Measurements from ENCODE around the gene KANK3. TPM values are rescaled to one million over a fixed set of nuclear protein-coding genes. Genes with fewer than 3 reads are reported as not detected.

Gene KANK3
- total RNA-seq, 1 donor from 2014 or later = 2.9 TPM

- H3K4me3 ChIP-seq (ENCODE audit: insufficient read depth, low read depth, low read length) = no peak overlapping the region
- H3K9me3 Mint-ChIP-seq (ENCODE audit: unreplicated experiment) = peaks cover 7% of the 10 kb centered on the region
- peaks cover 5% of the 10 kb centered on the region for H3K9me3 ChIP-seq (ENCODE audit: insufficient read depth, low read depth, low read length)
- H3K4me3 Mint-ChIP-seq (ENCODE audit: unreplicated experiment) = no peak overlapping the region
- peaks cover 12% of the 10 kb centered on the region for H3K27me3 Mint-ChIP-seq (ENCODE audit: low read depth, unreplicated experiment)
- FAIRE-seq (no peak), DNase-seq (ENCODE audit: low read depth) (no peak)
- peaks cover 34% of the 10 kb centered on the region for H3K79me2 ChIP-seq (ENCODE audit: insufficient read depth, low read length)
- H3K4me1 ChIP-seq (ENCODE audit: insufficient read depth, low read length) = peaks cover 16% of the 10 kb centered on the region
- no peak overlapping the region for H3K27ac ChIP-seq (ENCODE audit: low read depth, low read length)
- no peak overlapping the region for H2AFZ ChIP-seq (ENCODE audit: low read depth, low read length)
- no peaks in the 10 kb centered on the region for H3K27me3 ChIP-seq (ENCODE audit: insufficient read depth, low read length)
- H3K27ac Mint-ChIP-seq (ENCODE audit: unreplicated experiment) = no peak overlapping the region
- TF ChIP-seq EZH2 (IDR thresholded peaks at IDR 0.05; ENCODE audit: insufficient read depth, low read length) (no peak), CTCF (IDR thresholded peaks at IDR 0.05; ENCODE audit: insufficient read depth, low read depth, low read length) (no peak)
- H3K9ac ChIP-seq (ENCODE audit: low read length) = no peak overlapping the region
- peaks cover 3% of the 10 kb centered on the region for H3K4me1 Mint-ChIP-seq (ENCODE audit: low read depth, unreplicated experiment)
- peaks cover 33% of the 10 kb centered on the region for H4K20me1 ChIP-seq (ENCODE audit: insufficient read depth, low read length)
- H3K4me2 ChIP-seq (ENCODE audit: low read length) = no peak overlapping the region
- H3K36me3 ChIP-seq (ENCODE audit: insufficient read depth, low read length) = peaks cover 10% of the 10 kb centered on the region
- peaks cover 8% of the 10 kb centered on the region for H3K36me3 Mint-ChIP-seq (ENCODE audit: low read depth, unreplicated experiment)
Observed at GRCh38 chr19:8325454-8325853, 17.6 kb downstream of the KANK3 start.

GRCh38 chr19:8324186-8325050 is 18.6 kb downstream of the KANK3 start:
- Histone ChIP-seq H3K4me1 (ENCODE audit: insufficient read depth, low read length) (peaks cover 22% of the 10 kb centered on the region), H3K9me3 (ENCODE audit: insufficient read depth, low read depth, low read length) (peaks cover 5% of the 10 kb centered on the region), H3K4me2 (ENCODE audit: low read length) (no peak overlapping the region), H3K79me2 (ENCODE audit: insufficient read depth, low read length) (peaks cover 45% of the 10 kb centered on the region), H3K4me3 (ENCODE audit: insufficient read depth, low read depth, low read length) (no peak overlapping the region), H3K36me3 (ENCODE audit: insufficient read depth, low read length) (peaks cover 10% of the 10 kb centered on the region), H3K27me3 (ENCODE audit: insufficient read depth, low read length) (no peaks in the 10 kb centered on the region), H2AFZ (ENCODE audit: low read depth, low read length) (no peak overlapping the region), H4K20me1 (ENCODE audit: insufficient read depth, low read length) (peaks cover 33% of the 10 kb centered on the region), H3K9ac (ENCODE audit: low read length) (no peak overlapping the region), H3K27ac (ENCODE audit: low read depth, low read length) (no peak overlapping the region)
- H3K27ac Mint-ChIP-seq (ENCODE audit: unreplicated experiment) = no peak overlapping the region
- H3K27me3 Mint-ChIP-seq (ENCODE audit: low read depth, unreplicated experiment) = peaks cover 4% of the 10 kb centered on the region
- FAIRE-seq (no peak), DNase-seq (ENCODE audit: low read depth) (no peak)
- H3K36me3 Mint-ChIP-seq (ENCODE audit: low read depth, unreplicated experiment) = peaks cover 8% of the 10 kb centered on the region
- peaks cover 7% of the 10 kb centered on the region for H3K9me3 Mint-ChIP-seq (ENCODE audit: unreplicated experiment)
- no peak for TF ChIP-seq EZH2 (IDR thresholded peaks at IDR 0.05; ENCODE audit: insufficient read depth, low read length)
- no peak for TF ChIP-seq CTCF (IDR thresholded peaks at IDR 0.05; ENCODE audit: insufficient read depth, low read depth, low read length)
- no peak overlapping the region for H3K4me3 Mint-ChIP-seq (ENCODE audit: unreplicated experiment)
- peaks cover 7% of the 10 kb centered on the region for H3K4me1 Mint-ChIP-seq (ENCODE audit: low read depth, unreplicated experiment)

GRCh38 chr19:8323781-8324185 is 19.3 kb downstream of the KANK3 start:
- Mint-ChIP-seq H3K9me3 (ENCODE audit: unreplicated experiment) (peaks cover 7% of the 10 kb centered on the region), H3K27ac (ENCODE audit: unreplicated experiment) (peak overlapping the region; percentile 3), H3K4me1 (ENCODE audit: low read depth, unreplicated experiment) (peaks cover 7% of the 10 kb centered on the region), H3K36me3 (ENCODE audit: low read depth, unreplicated experiment) (peaks cover 8% of the 10 kb centered on the region), H3K4me3 (ENCODE audit: unreplicated experiment) (peak overlapping the region; percentile 100), H3K27me3 (ENCODE audit: low read depth, unreplicated experiment) (peaks cover 4% of the 10 kb centered on the region)
- H4K20me1 ChIP-seq (ENCODE audit: insufficient read depth, low read length) = peaks cover 33% of the 10 kb centered on the region
- peaks cover 22% of the 10 kb centered on the region for H3K4me1 ChIP-seq (ENCODE audit: insufficient read depth, low read length)
- no peak overlapping the region for H2AFZ ChIP-seq (ENCODE audit: low read depth, low read length)
- FAIRE-seq = no peak
- no peak overlapping the region for H3K9ac ChIP-seq (ENCODE audit: low read length)
- H3K4me3 ChIP-seq (ENCODE audit: insufficient read depth, low read depth, low read length) = no peak overlapping the region
- peaks cover 5% of the 10 kb centered on the region for H3K9me3 ChIP-seq (ENCODE audit: insufficient read depth, low read depth, low read length)
- H3K79me2 ChIP-seq (ENCODE audit: insufficient read depth, low read length) = peaks cover 47% of the 10 kb centered on the region
- peaks cover 10% of the 10 kb centered on the region for H3K36me3 ChIP-seq (ENCODE audit: insufficient read depth, low read length)
- no peak for DNase-seq (ENCODE audit: low read depth)
- no peaks in the 10 kb centered on the region for H3K27me3 ChIP-seq (ENCODE audit: insufficient read depth, low read length)
- TF ChIP-seq CTCF (IDR thresholded peaks at IDR 0.05; ENCODE audit: insufficient read depth, low read depth, low read length) (no peak), EZH2 (IDR thresholded peaks at IDR 0.05; ENCODE audit: insufficient read depth, low read length) (no peak)
- H3K27ac ChIP-seq (ENCODE audit: low read depth, low read length) = no peak overlapping the region
- peak overlapping the region; percentile 100 for H3K4me2 ChIP-seq (ENCODE audit: low read length)
